ENCODE measurements around the gene FZD10.

Gene FZD10

GRCh38 chr12:130155416-130156073, 6.7 kb upstream of the FZD10 start:
- DNase-seq = no peak

GRCh38 chr12:130156652-130157275, 5.5 kb upstream of the FZD10 start:
- DNase-seq = no peak

GRCh38 chr12:130157998-130158753, 4.1 kb upstream of the FZD10 start:
- no peak for DNase-seq

DNA sequence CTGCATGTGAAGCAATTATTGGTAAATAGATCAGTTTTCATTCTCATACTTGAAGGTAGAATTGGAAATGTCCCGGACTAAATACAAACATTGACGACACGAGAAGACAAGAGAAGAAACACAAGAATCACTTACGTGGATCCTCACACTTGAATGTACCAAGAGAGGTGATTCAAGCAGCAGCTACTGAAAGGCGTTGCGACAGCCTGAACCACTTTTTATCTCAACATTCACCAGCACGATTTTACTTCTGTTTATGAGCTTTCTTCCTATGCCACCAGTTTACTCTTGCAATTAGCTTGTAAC, 3.6 kb upstream of the FZD10 start:
- no peak for DNase-seq

- no peak for DNase-seq
Measured at GRCh38 chr12:130160306-130160705, 2.0 kb upstream of the FZD10 start.

DNA sequence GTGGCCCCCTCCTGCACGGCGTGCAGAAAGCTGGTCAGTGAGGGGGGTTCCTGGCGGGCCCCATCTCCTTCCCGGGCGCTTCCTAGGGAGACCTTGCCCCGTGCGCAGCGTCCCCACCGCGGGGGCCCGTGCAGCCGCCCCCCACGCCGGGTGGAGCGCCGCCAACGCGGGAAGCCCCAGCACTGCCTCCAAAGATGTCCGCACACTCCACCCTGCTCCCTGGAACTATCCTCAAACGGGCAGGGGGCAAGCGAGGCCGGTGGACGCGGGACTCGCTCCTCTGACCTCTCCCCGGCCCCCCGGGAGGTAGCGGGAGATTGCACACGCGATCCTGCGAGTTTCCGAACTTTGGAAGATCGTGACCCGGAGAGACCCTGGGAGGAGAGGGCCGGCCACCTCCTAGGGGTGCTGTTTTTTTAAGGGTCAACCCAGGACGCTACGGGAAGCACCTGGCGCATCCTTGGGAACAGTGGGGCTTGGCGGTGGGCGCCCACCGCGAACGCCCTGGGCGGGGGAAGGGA, 1.5 kb upstream of the FZD10 start:
- no peak for DNase-seq

DNA sequence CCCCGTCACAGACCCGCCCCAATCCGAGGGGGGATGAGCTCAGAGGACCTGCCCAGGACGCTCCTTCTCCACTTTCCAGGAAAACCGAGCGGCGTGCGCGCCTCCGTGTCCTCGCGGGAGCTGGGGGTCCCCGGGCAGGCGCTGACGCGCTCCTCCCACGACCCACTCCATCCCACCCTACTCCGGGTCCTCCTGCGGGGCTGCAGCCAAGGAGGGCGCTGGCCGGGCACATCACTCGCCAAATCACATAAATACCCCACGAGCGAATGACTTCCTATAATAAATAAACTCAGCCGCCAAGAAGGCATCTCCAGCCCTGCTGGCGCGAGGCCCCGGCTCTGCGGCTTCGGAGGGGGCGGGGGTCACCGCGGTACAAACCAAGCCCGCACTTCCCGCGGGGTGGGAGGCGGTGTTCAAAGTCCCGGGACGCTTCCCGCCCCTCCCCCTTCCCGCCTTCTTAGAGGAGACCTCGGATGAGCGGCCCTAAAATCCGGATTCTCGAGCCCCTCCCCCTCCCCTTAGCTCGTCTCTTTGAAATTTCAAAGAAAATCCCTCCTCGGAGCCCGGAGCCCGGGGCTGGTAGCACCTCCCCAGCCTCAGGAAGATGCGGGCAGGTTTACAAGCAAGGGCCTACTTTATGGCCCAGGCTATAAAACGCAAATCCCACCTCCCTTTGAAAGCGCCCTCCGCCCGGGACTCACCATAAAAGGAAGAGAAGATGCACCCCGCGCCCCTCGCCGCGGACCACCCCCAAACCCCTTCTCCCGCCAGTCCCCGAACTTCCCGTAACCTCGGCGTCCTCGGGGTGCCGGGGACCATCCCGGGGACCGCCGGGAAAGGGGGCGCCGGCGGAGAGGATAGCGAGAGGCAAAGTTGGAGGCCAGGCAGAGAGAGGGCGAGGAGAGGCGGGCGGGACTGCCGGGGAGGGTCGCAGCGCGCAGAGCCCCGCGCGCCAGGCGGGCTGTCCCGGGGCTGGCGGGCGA, 712 bp upstream of the FZD10 start:
- no peak for DNase-seq

GRCh38 chr12:130162745-130163460, 639 bp downstream of the FZD10 start:
- DNase-seq = no peak

GRCh38 chr12:130163461-130164215, 1.4 kb downstream of the FZD10 start:
- DNase-seq = no peak

- no peak for DNase-seq
Measured at GRCh38 chr12:130164216-130164542, 1.9 kb downstream of the FZD10 start.

DNA sequence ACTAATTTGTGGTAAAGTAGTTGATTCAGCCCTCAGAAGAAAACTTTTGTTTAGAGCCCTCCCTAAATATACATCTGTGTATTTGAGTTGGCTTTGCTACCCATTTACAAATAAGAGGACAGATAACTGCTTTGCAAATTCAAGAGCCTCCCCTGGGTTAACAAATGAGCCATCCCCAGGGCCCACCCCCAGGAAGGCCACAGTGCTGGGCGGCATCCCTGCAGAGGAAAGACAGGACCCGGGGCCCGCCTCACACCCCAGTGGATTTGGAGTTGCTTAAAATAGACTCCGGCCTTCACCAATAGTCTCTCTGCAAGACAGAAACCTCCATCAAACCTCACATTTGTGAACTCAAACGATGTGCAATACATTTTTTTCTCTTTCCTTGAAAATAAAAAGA, 2.7 kb downstream of the FZD10 start:
- DNase-seq = no peak

DNA sequence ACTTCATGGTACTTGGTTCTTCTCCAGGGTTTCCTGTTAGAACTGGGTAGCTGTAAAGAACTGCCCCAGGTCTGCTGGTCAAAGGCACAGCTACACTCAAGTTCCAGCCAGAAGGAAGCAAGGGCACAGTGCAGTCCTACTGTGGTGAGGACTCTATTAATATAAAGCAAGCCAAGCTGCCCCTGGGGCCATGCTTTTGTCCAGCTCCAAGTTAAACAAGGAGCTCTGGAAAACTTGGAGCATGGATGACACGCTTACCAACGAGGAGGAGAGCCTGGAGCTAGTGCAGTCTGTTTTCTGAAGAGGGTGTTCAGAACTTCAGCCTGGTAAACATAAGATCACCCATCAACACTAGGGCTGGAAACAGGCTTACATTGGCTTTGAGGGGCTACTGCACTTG, 4.0 kb downstream of the FZD10 start:
- no peak for DNase-seq

DNA sequence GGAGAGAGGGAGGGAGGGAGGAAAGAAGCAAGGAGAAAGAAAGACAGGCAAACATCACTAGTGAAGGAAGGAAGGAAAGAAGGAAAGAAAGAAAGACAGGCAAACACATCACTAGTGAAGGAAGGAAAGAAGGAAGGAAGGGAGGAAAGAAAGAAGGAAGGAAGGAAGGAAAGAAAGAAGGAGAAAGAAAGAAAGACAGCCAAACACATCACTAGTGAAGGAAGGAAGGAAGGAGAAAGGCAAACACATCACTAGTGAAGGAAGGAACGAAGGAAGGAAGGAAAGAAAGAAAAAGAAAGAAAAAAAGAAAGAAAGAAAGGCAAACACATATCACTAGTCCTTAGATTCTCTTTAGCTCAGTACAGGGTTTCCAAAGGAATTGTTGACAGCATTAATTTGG, 5.3 kb downstream of the FZD10 start:
- no peak for DNase-seq

GRCh38 chr12:130169256-130169655, 7.0 kb downstream of the FZD10 start:
- DNase-seq = no peak

DNA sequence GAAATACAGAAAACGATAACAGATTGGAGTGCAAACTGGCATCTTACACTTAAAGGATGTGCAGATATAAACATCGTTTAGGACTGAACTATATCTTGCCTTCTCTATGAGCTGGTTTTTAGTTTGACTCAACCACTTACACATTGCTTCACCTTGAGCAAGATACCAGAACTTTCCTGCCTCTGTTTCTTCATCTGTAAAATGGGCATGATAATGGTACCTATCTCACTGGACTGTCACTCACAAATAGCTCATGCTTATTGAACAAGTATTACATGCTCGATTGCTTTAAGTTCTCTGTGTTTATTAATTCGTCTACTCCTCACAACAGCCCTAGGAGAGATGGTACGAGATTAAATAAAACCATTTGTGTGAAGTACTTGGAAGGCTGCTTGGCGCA, 7.7 kb downstream of the FZD10 start:
- no peak for DNase-seq

DNA sequence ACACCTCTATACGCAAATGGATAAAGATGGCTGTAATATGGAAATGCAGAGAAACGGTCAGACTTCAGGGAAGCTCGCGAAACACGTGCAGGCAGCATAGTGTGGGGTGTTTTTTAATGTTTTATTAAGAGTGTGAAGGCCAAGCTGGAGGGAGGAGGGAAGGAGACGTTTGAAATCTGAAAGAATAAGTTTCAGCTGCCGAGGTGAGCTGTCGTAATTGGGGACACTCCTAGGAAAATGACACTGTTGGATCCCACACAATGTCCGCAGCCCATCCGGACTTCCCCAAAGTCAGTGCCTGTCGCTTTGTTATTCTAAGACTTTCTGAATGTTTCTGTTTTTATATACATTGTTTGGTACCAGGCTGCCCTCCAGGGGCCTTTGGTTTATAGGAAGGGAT, 8.3 kb downstream of the FZD10 start:
- no peak for DNase-seq

DNA sequence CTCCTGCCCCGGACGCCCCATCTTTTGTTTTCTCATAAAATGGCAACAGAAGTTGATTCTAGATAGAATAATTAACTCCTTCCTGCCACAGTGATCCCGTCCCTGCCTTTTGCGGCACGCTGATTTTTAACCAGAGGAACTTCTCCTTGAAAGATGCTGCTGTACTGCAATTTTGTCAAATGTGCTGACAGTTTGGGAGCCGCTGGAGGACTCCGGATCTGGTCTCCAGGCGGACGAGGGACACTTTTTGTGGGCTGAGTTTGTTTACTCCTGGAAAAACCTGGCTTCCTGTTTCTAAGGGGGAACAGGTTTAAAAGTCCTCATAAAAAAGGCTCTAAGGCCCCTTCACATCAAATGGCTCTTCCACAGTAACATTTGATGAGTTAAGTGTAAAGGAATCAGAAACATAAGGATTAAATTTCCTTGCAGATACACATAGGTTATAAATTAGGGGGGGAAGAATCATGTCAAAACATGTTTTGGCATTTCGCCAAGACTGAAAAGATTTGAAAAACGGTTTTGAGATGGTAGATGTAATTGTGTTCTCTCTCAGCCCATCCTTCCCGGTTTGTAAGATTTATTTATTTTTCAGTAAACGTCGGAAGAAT, 15.5 kb downstream of the FZD10 start:
- DNase-seq = no peak

DNA sequence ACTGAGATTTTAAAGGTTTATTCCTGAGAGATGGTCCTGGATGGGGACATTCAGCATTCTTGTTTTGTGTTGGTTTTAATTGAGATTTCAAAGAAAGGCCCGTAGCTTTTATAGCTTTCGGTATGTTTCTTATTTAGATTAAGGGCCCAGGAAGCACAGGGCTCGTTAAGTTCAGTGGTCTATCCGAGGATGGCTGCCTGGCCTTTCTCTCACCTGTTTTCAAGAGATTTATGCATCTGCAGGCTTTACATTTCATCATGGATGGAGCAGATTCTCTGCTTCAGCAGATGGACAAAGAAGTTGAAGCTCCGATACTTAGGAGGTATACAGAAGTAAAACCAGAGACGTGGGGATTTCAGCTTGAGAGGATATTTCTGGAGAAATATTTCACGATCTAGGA, 16.0 kb downstream of the FZD10 start:
- no peak for DNase-seq

GRCh38 chr12:130179191-130179590, 16.9 kb downstream of the FZD10 start:
- DNase-seq = no peak

GRCh38 chr12:130179621-130180020, 17.4 kb downstream of the FZD10 start:
- no peak for DNase-seq

- no peak for DNase-seq
Measured at GRCh38 chr12:130181211-130181610, 18.9 kb downstream of the FZD10 start.
